HepG2 (cell line): ENCODE measurements around the gene FAM83D. TPM values are rescaled to one million over a fixed set of nuclear protein-coding genes. Genes with fewer than 3 reads are reported as not detected.
A peak's percentile ranks its signal among the peaks of the same experiment; 100 is the strongest.

Experiments used
- CCDC6 ChIP-seq: sonication (generic); formaldehyde crosslinking; IDR thresholded peaks from 2 replicates; pipeline ENCODE4 v1.8.1; 2022; ENCODE audit warnings: mild to moderate bottlenecking, missing genetic modification reagents, moderate library complexity
- EEA1 ChIP-seq: sonication (generic); formaldehyde crosslinking; IDR thresholded peaks from 2 replicates; pipeline ENCODE4 v1.5.1; 2020; ENCODE audit warnings: mild to moderate bottlenecking, missing genetic modification reagents, borderline replicate concordance
- EHMT2 ChIP-seq: fragments of 200-600 bp; sonication (generic); IDR thresholded peaks from 2 replicates; pipeline ENCODE4 v1.7.0; 2017; ENCODE audit warnings: antibody characterized with exemption, low read depth, low read length, borderline replicate concordance
- JARID2 ChIP-seq: sonication (generic); formaldehyde crosslinking; IDR thresholded peaks from 2 replicates; pipeline ENCODE4 v1.8.1; 2023; ENCODE audit warnings: missing genetic modification reagents, inconsistent platforms; ENCODE audit not compliant: insufficient replicate concordance
- MAF1 ChIP-seq: sonication (generic); formaldehyde crosslinking; IDR thresholded peaks from 2 replicates; pipeline ENCODE4 v1.5.0; 2020; ENCODE audit warnings: missing genetic modification reagents, borderline replicate concordance
- MEF2D ChIP-seq: sonication (generic); formaldehyde crosslinking; IDR thresholded peaks from 2 replicates; pipeline ENCODE4 v1.5.1; 2020; ENCODE audit warnings: mild to moderate bottlenecking, missing genetic modification reagents
- MIER3 ChIP-seq: IDR thresholded peaks from 2 replicates; pipeline ENCODE4 v1.6.1; 2016; ENCODE audit warnings: missing compliant biosample characterization, borderline replicate concordance
- NCOA5 ChIP-seq: sonication (generic); formaldehyde crosslinking; IDR thresholded peaks from 2 replicates; pipeline ENCODE4 v1.4.0; 2020; ENCODE audit warnings: missing genetic modification reagents
- NFIB ChIP-seq: sonication (generic); formaldehyde crosslinking; IDR thresholded peaks from 2 replicates; pipeline ENCODE4 v1.9.0; 2021; ENCODE audit warnings: missing genetic modification reagents, mild to moderate bottlenecking, borderline replicate concordance
- NFIC ChIP-seq: IDR thresholded peaks from 2 replicates; pipeline ENCODE4 v1.6.1; 2012; ENCODE audit warnings: mild to moderate bottlenecking, low read length, inconsistent platforms
- POGZ ChIP-seq: sonication (generic); formaldehyde crosslinking; IDR thresholded peaks from 2 replicates; pipeline ENCODE4 v1.4.0; 2020; ENCODE audit warnings: mild to moderate bottlenecking, missing genetic modification reagents
- REST ChIP-seq, 2 experiments: IDR thresholded peaks; 2 replicates each; pipeline ENCODE4 v1.6.1; 2011 to 2012; ENCODE audit warnings: low read length in 2 of 2, borderline replicate concordance in 1 of 2, low read depth in 1 of 2, mild to moderate bottlenecking in 1 of 2, moderate library complexity in 1 of 2
- SKI ChIP-seq: fragments of 450-650 bp; IDR thresholded peaks from one replicate; pipeline ENCODE4 v1.6.1; 2018; ENCODE audit warnings: mild to moderate bottlenecking; ENCODE audit not compliant: partially characterized antibody
- SRSF1 ChIP-seq: fragments of 200-400 bp; formaldehyde crosslinking; optimal IDR thresholded peaks from 2 replicates; pipeline ENCODE3; 2017; ENCODE audit warnings: mild to moderate bottlenecking, low read depth, low read length, moderate library complexity
- TOE1 ChIP-seq: sonication (generic); formaldehyde crosslinking; IDR thresholded peaks from 2 replicates; pipeline ENCODE4 v1.4.0; 2020; ENCODE audit warnings: mild to moderate bottlenecking, missing genetic modification reagents
- TOPORS ChIP-seq: sonication (generic); formaldehyde crosslinking; IDR thresholded peaks from 2 replicates; pipeline ENCODE4 v1.8.0; 2023; ENCODE audit warnings: mild to moderate bottlenecking, missing genetic modification reagents
- TRIM22 ChIP-seq: fragments of 450-650 bp; IDR thresholded peaks from 2 replicates; pipeline ENCODE4 v1.6.1; 2017
- ZBTB44 ChIP-seq: sonication (generic); formaldehyde crosslinking; IDR thresholded peaks from 2 replicates; pipeline ENCODE4 v1.4.0; 2020; ENCODE audit warnings: missing genetic modification reagents
- ZMAT3 ChIP-seq: sonication (generic); formaldehyde crosslinking; conservative IDR thresholded peaks from 2 replicates; pipeline ENCODE4 v1.7.0; 2021; ENCODE audit warnings: missing genetic modification reagents
- ZNF543 ChIP-seq: sonication (generic); formaldehyde crosslinking; IDR thresholded peaks from 2 replicates; pipeline ENCODE4 v1.4.0; 2020; ENCODE audit warnings: mild to moderate bottlenecking, missing genetic modification reagents
- ZNF569 ChIP-seq: sonication (generic); formaldehyde crosslinking; IDR thresholded peaks from 2 replicates; pipeline ENCODE4 v1.5.0; 2020; ENCODE audit warnings: mild to moderate bottlenecking, missing genetic modification reagents, moderate library complexity, borderline replicate concordance
- ZNF891 ChIP-seq: sonication (generic); formaldehyde crosslinking; IDR thresholded peaks from 2 replicates; pipeline ENCODE4 v1.5.0; 2020; ENCODE audit warnings: mild to moderate bottlenecking, missing genetic modification reagents
- polyA plus RNA-seq, 8 experiments: library from polyadenylated mRNA; depleted of rRNA in 3 of 8; stranded (reverse) in 7 of 8; unstranded in 1 of 8; fragments of >200 nt; fragmentation: Illumina TruSeq in 4 of 8; extraction: Trizol in 4 of 8; gene quantifications; 2 replicates each; pipeline versions ENCODE4 v1.2.1 to v1.2.3, GENCODE V29; 2011 to 2016; ENCODE audit warnings: low read depth in 4 of 8, missing spikeins in 1 of 8, mixed read lengths in 1 of 8; ENCODE audit not compliant: insufficient read depth in 1 of 8
- total RNA-seq, 5 experiments: library from RNA; depleted of rRNA; stranded (reverse); fragments of >200 nt; fragmentation: Illumina TruSeq; extraction: Trizol; gene quantifications; 2 replicates each; pipeline ENCODE4 v1.2.3, GENCODE V29; 2016; ENCODE audit warnings: low read depth in 1 of 5
- TF ChIP-seq, protein P1 (sequence below): IDR thresholded peaks from 2 replicates; pipeline ENCODE4 v1.6.1; 2016

Gene FAM83D
- total and polyA plus RNA-seq, 2 of the 13 experiments (the other 11 are each of a cell fraction or from before 2014, with no cell fraction given) = 51.4 to 64.0 TPM

GRCh38 chr20:38926142-38926933 is at the start of gene FAM83D (continued):
- TF ChIP-seq ZBTB44 (peak; percentile 31), CCDC6 (CRISPR knock-in tag) (peak; percentile 98), TOPORS (CRISPR knock-in tag) (peak; percentile 100), MIER3 (CRISPR knock-in tag) (no peak; the same call in 1 of the 2 replicates), REST (IDR thresholded peaks at IDR 0.05; ENCODE audit: borderline replicate concordance in 1 of 2, low read depth in 1 of 2, low read length in 2 of 2) (no peak; a peak in 2 of 4 replicates), EHMT2 (peak; percentile 34; the same call in 1 of the 2 replicates), ZNF569 (CRISPR knock-in tag) (peak; percentile 48; the same call in 1 of the 2 replicates), SKI (peak; percentile 65), MEF2D (CRISPR knock-in tag) (peak; percentile 94; the same call in 1 of the 2 replicates), ZMAT3 (CRISPR knock-in tag) (peak; percentile 90), SRSF1 (peak; percentile 53), MAF1 (0 out of 2 replicates have a peak, but pooled peaks have one; percentile 60), NCOA5 (CRISPR knock-in tag) (peak; percentile 80; the same call in 1 of the 2 replicates), NFIC (no peak), TRIM22 (no peak), ZNF543 (CRISPR knock-in tag) (peak; percentile 37; the same call in 1 of the 2 replicates), EEA1 (CRISPR knock-in tag) (peak; percentile 97), JARID2 (CRISPR knock-in tag) (peak; percentile 34), POGZ (CRISPR knock-in tag) (peak; percentile 100), TOE1 (0 out of 2 replicates have a peak, but pooled peaks have one; percentile 51), ZNF891 (CRISPR knock-in tag) (peak; percentile 98), NFIB (CRISPR knock-in tag) (peak; percentile 97; the same call in 1 of the 2 replicates)
- TF ChIP-seq, protein P1, sequence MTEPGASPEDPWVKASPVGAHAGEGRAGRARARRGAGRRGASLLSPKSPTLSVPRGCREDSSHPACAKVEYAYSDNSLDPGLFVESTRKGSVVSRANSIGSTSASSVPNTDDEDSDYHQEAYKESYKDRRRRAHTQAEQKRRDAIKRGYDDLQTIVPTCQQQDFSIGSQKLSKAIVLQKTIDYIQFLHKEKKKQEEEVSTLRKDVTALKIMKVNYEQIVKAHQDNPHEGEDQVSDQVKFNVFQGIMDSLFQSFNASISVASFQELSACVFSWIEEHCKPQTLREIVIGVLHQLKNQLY (CRISPR knock-in tag) = no peak; the same call in 1 of the 2 replicates
